WI38 (cell line): ENCODE measurements around the gene RNF217.
"Not testable (repeated sequence)": the region's sequence is repeated elsewhere in the genome, so short reads cannot be mapped to it uniquely, and the experiment has no call there.

Experiments used
- H3K4me3 ChIP-seq: 2 replicates; pipeline ENCODE4 v1.5.1; 2011; ENCODE audit warnings: low read depth, mild to moderate bottlenecking, control low read depth, low read length
- CTCF ChIP-seq: IDR thresholded peaks from 2 replicates; pipeline ENCODE4 v1.5.1; 2012; ENCODE audit warnings: low read depth, mild to moderate bottlenecking, control low read depth, low read length

RNF217 gene

DNA sequence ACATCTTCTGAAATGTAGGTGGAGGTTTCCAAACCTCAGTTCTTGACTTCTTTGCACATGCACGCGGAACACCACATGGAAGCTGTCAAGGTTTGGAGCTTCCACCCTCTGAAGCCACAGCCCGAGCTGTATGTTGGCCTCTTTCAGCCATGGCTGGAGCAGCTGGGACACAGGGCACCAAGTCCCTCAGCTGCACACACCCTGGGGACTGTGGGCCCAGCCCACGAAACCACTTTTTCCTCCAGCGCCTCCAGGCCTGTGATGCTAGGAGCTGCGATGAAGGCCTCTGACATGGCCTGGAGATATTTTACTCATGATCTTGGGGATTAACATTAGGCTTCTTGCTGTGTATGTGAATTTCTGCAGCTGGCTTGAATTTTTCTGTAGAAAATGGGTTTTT is 68.7 kb downstream of the RNF217 start:
- no peak overlapping the region for H3K4me3 ChIP-seq
- no peak for TF ChIP-seq CTCF

- no peak for TF ChIP-seq CTCF
- H3K4me3 ChIP-seq: no peak overlapping the region
Measured at GRCh38 chr6:125031385-125031784, 69.1 kb downstream of the RNF217 start.

DNA sequence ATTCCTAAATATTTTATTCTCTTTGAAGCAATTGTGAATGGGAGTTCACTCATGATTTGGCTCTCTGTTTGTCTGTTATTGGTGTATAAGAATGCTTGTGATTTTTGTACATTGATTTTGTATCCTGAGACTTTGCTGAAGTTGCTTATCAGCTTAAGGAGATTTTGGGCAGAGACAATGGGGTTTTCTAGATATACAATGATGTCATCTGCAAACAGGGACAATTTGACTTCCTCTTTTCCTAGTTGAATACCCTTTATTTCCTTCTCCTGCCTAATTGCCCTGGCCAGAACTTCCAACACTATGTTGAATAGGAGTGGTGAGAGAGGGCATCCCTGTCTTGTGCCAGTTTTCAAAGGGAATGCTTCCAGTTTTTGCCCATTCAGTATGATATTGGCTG is 72.7 kb downstream of the RNF217 start:
- not testable (repeated sequence) for H3K4me3 ChIP-seq

DNA sequence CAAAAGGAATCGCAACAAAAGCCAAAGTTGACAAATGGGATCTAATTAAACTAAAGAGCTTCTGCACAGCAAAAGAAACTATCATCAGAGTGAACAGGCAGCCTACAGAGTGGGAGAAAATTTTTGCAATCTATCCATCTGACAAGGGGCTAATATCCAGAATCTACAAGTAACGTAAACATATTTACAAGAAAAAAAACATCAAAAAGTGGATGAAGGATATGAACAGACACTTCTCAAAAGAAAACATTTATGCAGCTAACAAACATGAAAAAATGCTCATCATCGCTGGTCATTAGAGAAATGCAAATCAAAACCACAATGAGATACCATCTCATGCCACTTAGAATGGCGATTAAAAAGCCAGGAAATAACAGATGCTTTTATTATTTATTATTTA is 74.2 kb downstream of the RNF217 start:
- not testable (repeated sequence) for H3K4me3 ChIP-seq

GRCh38 chr6:125037827-125038226 is 75.6 kb downstream of the RNF217 start:
- H3K4me3 ChIP-seq: no peak overlapping the region
- no peak for TF ChIP-seq CTCF

GRCh38 chr6:125038925-125039324 is 76.7 kb downstream of the RNF217 start:
- no peak overlapping the region for H3K4me3 ChIP-seq
- TF ChIP-seq CTCF: no peak

- TF ChIP-seq CTCF: no peak
- H3K4me3 ChIP-seq: no peak overlapping the region
Measured at GRCh38 chr6:125041740-125042459, 79.7 kb downstream of the RNF217 start.

DNA sequence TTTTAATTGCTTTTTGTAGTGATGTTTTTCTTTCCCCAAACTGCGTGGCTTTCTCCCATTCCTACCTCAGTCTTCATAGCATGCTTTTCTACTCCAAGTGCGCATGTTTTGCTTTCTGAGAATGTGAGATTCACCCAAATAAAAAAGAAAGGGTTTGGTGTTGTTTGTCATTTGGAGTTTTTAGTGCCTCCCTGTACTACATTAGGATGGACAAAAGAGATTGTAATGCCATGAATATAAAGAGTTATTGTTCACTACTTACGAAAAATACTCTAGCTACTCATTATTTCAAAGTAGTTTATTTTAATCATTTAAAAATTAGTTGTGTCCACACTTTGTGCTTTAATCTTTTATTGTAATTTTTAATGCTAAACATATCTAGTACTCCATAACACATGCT is 81.8 kb downstream of the RNF217 start:
- no peak for TF ChIP-seq CTCF
- H3K4me3 ChIP-seq: no peak overlapping the region
